ENCODE data around the gene PCNA.

Gene PCNA

DNA sequence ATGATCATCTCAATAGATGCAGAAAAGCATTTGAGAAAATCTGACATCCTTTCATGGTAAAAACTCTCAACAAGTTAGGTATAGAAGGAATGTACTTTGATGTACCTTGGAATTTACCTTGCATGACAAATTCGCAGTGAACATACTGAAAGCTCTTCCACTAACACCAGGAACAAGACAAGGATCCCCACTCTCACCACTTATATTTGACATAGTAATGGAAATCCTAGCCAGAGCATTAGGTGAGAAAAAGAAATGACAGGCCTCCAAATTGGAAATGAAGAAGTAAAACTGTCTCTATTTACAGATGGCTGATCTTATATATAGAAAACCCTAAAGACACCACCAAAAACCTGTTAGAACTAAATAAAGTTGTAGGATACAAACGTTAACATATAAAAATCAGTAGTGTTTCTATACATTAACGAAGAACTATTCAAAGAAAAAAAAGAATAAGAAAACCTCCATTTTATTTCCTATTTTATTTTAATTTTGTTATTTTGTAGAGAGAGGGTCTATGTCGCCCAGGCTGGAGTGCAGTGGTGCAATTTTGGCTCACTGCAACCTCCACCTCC, 26.9 kb downstream of the PCNA start:
- Histone ChIP-seq H3K4me3 (ENCODE audit: low read length, poor library complexity, severe bottlenecking) (no peak overlapping the region), H3K9ac (ENCODE audit: low read depth, low read length, poor library complexity, severe bottlenecking) (no peak overlapping the region), H3K79me2 (ENCODE audit: insufficient read depth, low read length) (no peaks in the 10 kb centered on the region), H2AFZ (ENCODE audit: low read length) (no peak overlapping the region), H3K4me1 (ENCODE audit: insufficient read depth, low read length, poor library complexity, severe bottlenecking) (no peaks in the 10 kb centered on the region), H3K9me2 (replicated peaks; ENCODE audit: low read depth, low read length) (no peaks in the 10 kb centered on the region), H3K27me3 (ENCODE audit: insufficient read depth, low read length, poor library complexity, severe bottlenecking) (no peaks in the 10 kb centered on the region), H4K20me1 (ENCODE audit: insufficient read depth, low read length, poor library complexity, severe bottlenecking) (no peaks in the 10 kb centered on the region), H3K36me3 (ENCODE audit: insufficient read depth, low read length) (no peaks in the 10 kb centered on the region; the same call in 1 of the 2 replicates), H3K4me2 (ENCODE audit: low read depth, low read length, poor library complexity, severe bottlenecking) (no peak overlapping the region), H3K9me3 (ENCODE audit: insufficient read depth, low read depth, low read length) (no peaks in the 10 kb centered on the region), H3F3A (ENCODE audit: low read depth) (no peaks in the 10 kb centered on the region)
- no peak for TF ChIP-seq EZH2phosphoT487 (IDR thresholded peaks at IDR 0.05; ENCODE audit: borderline replicate concordance)
- TF ChIP-seq, protein P1, sequence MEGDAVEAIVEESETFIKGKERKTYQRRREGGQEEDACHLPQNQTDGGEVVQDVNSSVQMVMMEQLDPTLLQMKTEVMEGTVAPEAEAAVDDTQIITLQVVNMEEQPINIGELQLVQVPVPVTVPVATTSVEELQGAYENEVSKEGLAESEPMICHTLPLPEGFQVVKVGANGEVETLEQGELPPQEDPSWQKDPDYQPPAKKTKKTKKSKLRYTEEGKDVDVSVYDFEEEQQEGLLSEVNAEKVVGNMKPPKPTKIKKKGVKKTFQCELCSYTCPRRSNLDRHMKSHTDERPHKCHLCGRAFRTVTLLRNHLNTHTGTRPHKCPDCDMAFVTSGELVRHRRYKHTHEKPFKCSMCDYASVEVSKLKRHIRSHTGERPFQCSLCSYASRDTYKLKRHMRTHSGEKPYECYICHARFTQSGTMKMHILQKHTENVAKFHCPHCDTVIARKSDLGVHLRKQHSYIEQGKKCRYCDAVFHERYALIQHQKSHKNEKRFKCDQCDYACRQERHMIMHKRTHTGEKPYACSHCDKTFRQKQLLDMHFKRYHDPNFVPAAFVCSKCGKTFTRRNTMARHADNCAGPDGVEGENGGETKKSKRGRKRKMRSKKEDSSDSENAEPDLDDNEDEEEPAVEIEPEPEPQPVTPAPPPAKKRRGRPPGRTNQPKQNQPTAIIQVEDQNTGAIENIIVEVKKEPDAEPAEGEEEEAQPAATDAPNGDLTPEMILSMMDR (conservative IDR thresholded peaks at IDR 0.05; ENCODE audit: low read length), result no peak

DNA sequence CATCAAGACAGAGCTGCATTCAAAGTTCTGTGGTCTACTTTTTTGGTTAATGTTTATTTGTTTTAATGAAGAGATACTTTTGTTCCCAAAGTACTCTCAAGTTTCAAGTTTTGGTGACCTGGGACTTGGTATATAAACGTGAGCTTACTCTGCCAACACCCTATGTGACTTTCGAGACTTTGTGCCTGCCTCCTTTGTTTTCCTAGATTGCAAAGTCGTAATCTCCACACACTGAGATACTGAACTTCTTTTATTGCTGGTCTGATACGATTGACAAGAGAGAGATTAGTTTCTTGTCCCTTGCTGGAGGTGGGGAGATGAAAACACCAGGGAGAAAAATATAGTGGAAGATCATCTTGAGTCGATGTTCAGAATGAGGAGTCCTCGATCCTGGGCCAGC, 27.9 kb downstream of the PCNA start:
- TF ChIP-seq EZH2phosphoT487 (IDR thresholded peaks at IDR 0.05; ENCODE audit: borderline replicate concordance), result no peak
- TF ChIP-seq, protein P1 (conservative IDR thresholded peaks at IDR 0.05; ENCODE audit: low read length), result no peak
- no peaks in the 10 kb centered on the region for H3K79me2 ChIP-seq (ENCODE audit: insufficient read depth, low read length)
- H3K9me3 ChIP-seq (ENCODE audit: insufficient read depth, low read depth, low read length), result no peaks in the 10 kb centered on the region
- no peaks in the 10 kb centered on the region; the same call in 1 of the 2 replicates for H3K36me3 ChIP-seq (ENCODE audit: insufficient read depth, low read length)
- no peak overlapping the region for H3K4me3 ChIP-seq (ENCODE audit: low read length, poor library complexity, severe bottlenecking)
- H2AFZ ChIP-seq (ENCODE audit: low read length), result no peak overlapping the region
- no peaks in the 10 kb centered on the region for H3F3A ChIP-seq (ENCODE audit: low read depth)
- H3K9ac ChIP-seq (ENCODE audit: low read depth, low read length, poor library complexity, severe bottlenecking), result no peak overlapping the region
- H3K27me3 ChIP-seq (ENCODE audit: insufficient read depth, low read length, poor library complexity, severe bottlenecking), result no peaks in the 10 kb centered on the region
- no peak overlapping the region for H3K4me2 ChIP-seq (ENCODE audit: low read depth, low read length, poor library complexity, severe bottlenecking)
- H3K4me1 ChIP-seq (ENCODE audit: insufficient read depth, low read length, poor library complexity, severe bottlenecking), result no peaks in the 10 kb centered on the region
- H4K20me1 ChIP-seq (ENCODE audit: insufficient read depth, low read length, poor library complexity, severe bottlenecking), result no peaks in the 10 kb centered on the region
- H3K9me2 ChIP-seq (replicated peaks; ENCODE audit: low read depth, low read length), result no peaks in the 10 kb centered on the region

DNA sequence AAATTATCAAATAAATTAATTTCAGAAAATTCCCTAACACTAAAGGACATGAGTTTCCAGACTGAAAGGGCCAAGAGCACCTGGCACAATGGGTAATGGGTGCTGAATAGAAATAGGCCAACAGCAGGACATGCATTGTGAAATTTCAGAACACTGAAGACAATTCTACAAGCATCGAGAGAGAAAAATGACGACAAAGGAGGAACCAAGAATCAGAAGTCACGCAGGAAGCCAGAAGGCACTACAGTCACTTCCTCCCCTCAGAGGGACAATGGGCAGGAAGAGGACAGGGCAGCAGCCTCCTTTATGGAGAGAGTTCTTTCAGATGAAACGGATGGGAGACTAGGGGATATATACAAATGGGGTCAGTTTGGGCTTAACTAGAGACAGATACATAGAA, 29.6 kb downstream of the PCNA start:
- Histone ChIP-seq H3K9ac (ENCODE audit: low read depth, low read length, poor library complexity, severe bottlenecking) (no peak overlapping the region), H4K20me1 (ENCODE audit: insufficient read depth, low read length, poor library complexity, severe bottlenecking) (no peaks in the 10 kb centered on the region), H3F3A (ENCODE audit: low read depth) (no peaks in the 10 kb centered on the region), H3K79me2 (ENCODE audit: insufficient read depth, low read length) (no peaks in the 10 kb centered on the region), H3K9me3 (ENCODE audit: insufficient read depth, low read depth, low read length) (no peaks in the 10 kb centered on the region), H3K4me1 (ENCODE audit: insufficient read depth, low read length, poor library complexity, severe bottlenecking) (no peaks in the 10 kb centered on the region), H3K27me3 (ENCODE audit: insufficient read depth, low read length, poor library complexity, severe bottlenecking) (no peaks in the 10 kb centered on the region), H2AFZ (ENCODE audit: low read length) (0 out of 2 replicates have a peak overlapping the region, but pooled peaks have one; percentile 20), H3K36me3 (ENCODE audit: insufficient read depth, low read length) (no peaks in the 10 kb centered on the region; the same call in 1 of the 2 replicates), H3K4me2 (ENCODE audit: low read depth, low read length, poor library complexity, severe bottlenecking) (no peak overlapping the region), H3K4me3 (ENCODE audit: low read length, poor library complexity, severe bottlenecking) (no peak overlapping the region), H3K9me2 (replicated peaks; ENCODE audit: low read depth, low read length) (no peaks in the 10 kb centered on the region)
- TF ChIP-seq, protein P1 (conservative IDR thresholded peaks at IDR 0.05; ENCODE audit: low read length), result no peak
- TF ChIP-seq EZH2phosphoT487 (IDR thresholded peaks at IDR 0.05; ENCODE audit: borderline replicate concordance), result no peak

Measured in Loucy (cell line).